AG08396 (cell line): ENCODE measurements around the gene ROBO1.
A peak's percentile ranks its signal among the peaks of the same experiment; 100 is the strongest.
"Not testable (repeated sequence)": the region's sequence is repeated elsewhere in the genome, so short reads cannot be mapped to it uniquely, and the experiment has no call there.

Source experiments
- DNase-seq: peaks from one replicate; pipeline ENCODE4 v3.0.0; 2012; ENCODE audit warnings: low spot score, mixed read lengths

Gene ROBO1

DNA sequence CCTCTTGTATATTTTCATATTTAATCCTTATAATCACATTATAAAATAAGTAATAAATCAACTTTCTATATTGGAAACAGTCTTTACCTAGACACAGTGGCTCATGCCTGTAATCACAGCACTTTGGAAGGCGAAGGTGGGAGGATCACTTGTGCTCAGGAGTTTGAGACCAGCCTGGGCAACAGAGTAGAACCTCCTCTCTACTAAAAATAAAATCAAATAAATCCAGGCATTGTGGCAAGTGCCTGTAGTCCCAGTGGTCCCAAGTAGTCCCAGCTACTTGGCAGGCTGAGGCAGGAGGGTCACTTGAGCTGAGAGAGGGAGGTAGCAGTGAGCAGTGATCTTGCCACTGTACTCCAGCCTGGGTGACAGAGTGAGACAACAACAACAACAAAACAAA, 975.1 kb downstream of the ROBO1 start:
- DNase-seq: no peak

- no peak for DNase-seq
Measured at GRCh38 chr3:78792212-78792611, 975.6 kb downstream of the ROBO1 start.

DNA sequence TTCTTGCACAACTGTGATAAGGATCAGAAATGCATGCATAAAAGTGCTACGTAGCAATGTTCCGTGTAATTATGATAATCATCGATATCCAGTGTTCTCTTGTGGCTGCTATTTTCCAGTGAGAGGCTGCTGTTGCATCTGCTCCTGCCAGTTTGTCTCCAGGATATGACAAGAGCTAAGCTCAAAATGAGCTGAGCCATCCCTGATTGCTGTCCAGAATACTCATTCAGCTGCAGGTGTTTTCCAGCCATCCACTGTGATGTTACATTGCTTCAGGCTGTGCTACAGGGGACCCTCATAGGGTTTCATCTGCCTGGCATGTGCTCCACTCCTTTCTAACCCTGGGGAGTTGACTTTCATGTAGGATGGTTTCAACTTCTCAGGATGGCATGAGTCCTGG, 976.0 kb downstream of the ROBO1 start:
- no peak for DNase-seq

DNA sequence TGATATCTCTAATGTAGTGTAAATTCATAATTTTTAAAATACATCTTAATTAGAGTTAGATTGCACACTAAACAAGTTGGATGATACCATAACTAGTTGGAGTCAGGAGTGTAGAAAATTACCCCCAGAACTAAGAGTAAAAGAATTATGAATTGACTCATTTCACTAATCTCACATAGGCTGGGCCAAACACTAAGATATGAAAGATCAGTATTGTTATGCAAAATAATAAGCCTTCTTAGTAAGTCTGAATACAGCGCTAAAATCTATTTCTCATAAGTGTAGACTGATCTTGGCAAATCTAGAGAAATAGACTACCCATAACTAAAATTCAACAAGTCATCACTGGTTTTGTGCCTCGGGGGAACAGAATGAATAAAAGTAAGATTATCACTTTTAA, 979.0 kb downstream of the ROBO1 start:
- DNase-seq: no peak

DNA sequence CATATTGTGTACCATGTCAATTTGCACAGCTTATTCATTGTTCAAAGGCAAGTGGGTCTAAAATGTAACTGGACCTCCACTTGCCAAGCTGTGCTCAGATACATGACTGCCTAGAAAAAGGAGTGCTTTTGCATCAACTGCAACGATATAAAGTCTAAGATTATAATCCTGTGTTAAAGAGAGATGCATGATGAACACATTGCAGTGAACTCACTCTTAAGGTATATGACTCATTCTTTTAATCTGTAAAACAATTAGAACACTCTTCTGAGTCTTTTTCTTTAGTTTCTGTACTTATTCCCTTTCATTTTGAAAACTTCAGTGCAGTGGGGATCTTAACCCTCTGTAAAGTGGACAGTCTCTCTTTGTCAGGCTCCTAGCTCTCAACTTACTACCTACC, 982.8 kb downstream of the ROBO1 start:
- DNase-seq: no peak

- no peak for DNase-seq
Measured at GRCh38 chr3:78781351-78781750, 986.4 kb downstream of the ROBO1 start.

DNA sequence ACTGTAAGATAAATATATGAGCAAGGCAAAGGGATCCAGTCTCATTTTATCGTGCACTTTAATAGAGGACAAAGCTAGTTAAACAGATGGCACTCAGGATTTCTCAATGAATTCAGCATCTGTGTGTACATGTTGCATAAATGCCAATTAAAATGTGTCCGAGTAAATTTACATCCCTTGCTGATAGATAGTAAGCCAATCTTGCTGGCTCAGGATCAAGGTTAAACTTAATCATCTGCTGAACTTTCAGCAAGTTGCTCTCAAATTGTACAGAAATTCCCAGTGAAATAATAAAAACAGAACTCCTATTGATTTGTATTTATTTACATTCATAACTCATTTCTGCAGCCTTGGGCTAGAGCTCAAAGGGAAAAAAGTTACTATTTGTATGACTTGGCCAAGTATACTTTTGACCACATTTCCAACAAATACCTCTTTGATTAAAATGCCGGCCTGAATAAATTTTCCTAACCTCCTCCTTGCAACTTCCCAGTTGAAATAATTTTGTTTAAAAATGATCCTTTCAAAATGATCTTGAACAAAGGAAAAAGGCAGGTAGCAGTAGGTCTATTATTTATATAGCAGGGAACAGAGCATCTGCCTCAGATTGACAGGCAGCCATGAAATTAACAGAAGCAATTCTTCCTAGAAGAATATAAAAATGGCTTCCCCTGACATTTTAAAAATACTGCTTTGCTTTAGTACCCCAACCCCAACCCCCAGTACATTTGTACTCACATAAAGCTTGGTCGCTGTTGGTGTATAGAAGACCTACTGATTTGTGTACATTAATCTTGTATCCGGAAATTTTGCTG, 1001.9 kb downstream of the ROBO1 start:
- no peak for DNase-seq

GRCh38 chr3:78764634-78765033, 1003.2 kb downstream of the ROBO1 start:
- DNase-seq: no peak

DNA sequence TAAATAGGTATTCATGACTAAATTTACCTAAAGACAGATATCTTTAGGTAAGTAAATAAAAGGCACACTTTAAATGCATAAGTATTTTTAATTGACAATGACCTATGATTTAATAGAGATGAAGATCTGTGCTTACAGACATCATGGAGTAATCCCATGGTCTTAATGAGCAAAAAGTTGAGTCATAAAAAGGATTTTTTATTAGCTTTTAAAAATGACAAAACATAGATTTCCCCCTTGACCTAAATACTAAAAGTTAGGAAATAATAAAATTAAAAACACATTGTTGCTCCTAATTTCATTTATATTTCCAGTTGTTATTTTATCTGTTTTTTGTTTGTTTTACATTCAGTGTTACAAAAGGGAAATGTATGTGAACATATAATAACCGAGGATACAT, 1005.7 kb downstream of the ROBO1 start:
- no peak for DNase-seq

- DNase-seq: no peak
Measured at GRCh38 chr3:78761126-78761525, 1006.7 kb downstream of the ROBO1 start.

GRCh38 chr3:78757731-78758130, 1010.1 kb downstream of the ROBO1 start:
- DNase-seq: no peak

DNA sequence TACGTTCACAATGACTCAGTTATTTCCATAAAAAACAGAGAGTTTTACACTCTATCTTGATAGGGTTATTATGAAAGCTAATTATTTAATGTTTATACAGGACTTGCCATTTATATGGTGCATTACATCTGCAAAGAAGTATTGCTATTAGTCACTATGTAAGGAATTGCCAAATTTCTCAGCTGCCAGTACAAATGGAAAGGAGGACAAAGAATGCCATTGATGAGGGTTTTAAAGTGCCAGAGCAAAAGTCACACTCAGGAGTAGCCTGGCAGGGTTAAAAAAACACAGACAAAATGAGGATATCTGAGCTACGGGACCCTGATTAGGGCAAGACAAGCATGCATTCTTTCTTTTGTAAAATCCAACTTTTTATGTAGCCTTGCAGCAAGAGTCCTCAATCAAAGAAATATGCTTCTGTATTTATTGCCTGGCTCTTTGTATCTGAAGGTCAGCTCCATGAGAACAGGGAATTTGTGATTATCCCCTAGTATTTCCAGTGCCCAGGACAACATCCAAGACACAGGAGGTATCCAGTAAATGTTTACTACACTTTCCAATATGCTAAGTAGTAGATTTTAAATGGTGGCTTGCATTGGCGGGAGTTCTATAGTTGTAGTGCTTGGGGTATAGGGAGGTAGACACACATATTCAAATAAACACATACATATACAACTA, 1013.6 kb downstream of the ROBO1 start:
- DNase-seq: peak; percentile 30

GRCh38 chr3:78751266-78751665, 1016.5 kb downstream of the ROBO1 start:
- no peak for DNase-seq

- DNase-seq: not testable (repeated sequence)
Measured at GRCh38 chr3:78750291-78750690, 1017.5 kb downstream of the ROBO1 start.

DNA sequence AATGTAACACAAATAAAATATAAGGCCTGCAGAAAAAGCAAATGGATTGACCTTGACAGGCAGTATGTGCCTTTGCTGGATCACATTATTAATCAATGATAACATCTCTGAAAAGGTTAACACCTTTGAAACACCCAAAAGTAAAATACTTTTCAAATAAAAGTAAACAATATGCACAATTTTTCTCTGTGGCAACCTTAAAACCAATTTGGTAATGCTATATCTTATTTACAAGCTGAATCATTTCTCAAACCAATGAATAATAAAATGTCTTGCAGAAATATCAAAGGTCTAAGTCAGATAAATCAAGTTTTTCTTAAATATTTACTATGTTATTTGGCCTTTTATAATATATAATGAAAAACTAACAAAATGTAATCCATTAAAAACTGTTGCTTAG, 1018.7 kb downstream of the ROBO1 start:
- no peak for DNase-seq

DNA sequence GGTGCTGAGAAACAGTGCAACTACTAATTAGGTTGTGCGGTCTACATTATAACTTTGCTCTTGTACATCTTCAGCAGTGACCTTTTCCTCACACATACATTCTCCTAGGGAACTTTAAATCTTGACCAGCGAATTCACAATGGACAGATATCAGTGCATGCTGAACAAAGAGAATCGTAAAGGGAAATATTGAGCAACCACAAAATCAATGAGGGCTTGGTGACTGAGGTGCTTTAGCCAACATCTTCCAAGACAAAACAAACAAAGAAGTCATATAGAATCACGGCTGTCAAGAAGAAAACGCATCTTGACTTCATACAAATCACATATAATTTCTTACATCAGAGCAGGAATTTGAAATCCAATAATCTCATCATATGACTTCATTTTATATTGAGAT, 1022.0 kb downstream of the ROBO1 start:
- no peak for DNase-seq

DNA sequence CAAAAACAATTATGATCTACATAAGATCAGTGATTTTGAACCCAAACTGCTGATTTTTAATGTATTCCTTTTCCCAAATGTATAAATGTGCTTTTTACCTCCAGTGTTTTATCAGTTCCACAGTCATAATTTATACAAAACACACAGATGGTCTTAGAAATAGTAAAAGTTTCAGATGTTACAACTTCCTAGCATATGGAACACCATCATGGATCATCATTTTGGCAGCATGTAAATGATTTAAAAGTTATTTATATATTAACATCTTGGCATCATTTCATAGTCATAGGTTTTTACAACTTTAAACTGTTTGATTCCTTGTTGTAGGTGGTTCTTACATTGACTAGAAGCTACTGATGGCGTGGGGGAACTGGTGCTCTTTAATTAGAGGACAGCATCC, 1025.3 kb downstream of the ROBO1 start:
- DNase-seq: no peak

DNA sequence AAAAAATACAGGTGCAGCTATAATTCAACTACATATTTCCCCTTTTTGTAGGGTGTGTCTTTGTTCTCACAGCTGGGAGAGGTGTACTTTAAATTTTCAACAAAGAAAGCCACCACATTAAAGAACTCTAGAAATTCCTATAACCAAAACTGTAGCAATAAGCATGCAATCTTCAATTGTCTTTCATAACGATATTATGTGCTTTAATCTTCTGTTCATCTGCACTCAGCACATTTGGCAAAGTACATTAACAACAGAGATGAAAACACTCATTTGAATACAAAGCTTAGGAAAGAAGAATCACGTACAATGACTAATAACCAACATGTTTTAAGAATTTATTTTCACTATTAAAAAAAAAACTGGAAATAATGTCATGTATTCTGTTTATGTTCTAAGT, 1025.8 kb downstream of the ROBO1 start:
- DNase-seq: no peak

GRCh38 chr3:78741066-78741645, 1026.6 kb downstream of the ROBO1 start:
- DNase-seq: no peak

DNA sequence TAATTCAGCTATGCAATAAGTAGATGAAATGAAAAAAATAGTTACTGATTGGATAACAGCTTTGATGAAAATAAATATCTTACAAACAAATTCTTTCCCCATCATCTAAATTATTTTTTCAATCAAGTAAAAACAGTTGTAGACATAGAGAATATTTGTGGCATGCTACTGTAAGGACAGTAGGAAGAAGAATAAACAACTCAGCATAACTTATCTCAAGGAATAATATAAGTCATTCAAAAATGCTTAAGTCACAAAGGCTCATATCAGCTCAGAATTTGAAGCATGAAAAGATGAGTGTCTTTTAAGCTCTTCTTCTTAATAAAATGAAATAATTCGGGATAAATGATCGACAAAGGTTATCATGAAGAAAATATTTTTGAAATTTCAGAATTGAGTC, 1029.0 kb downstream of the ROBO1 start:
- no peak for DNase-seq

DNA sequence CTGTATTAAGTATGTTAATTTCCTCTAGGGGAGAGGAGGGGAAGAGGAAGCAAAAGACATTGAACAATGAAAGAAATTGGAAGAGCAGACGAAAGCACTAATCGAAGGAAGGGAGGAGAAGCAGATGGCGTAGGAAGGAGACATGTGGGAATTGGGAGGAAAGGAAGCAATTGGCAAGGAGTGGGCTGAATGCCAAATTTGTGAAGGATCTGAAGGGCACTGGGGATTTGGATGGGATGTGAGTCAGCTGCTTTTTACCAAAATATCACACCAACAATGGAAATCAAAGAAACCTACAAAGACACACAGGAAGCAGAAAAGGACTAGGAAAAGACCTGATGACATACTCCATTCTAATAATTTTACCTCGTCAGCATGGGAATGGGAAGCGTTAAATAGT, 1029.8 kb downstream of the ROBO1 start:
- no peak for DNase-seq

GRCh38 chr3:78736863-78737262, 1030.9 kb downstream of the ROBO1 start:
- DNase-seq: no peak

DNA sequence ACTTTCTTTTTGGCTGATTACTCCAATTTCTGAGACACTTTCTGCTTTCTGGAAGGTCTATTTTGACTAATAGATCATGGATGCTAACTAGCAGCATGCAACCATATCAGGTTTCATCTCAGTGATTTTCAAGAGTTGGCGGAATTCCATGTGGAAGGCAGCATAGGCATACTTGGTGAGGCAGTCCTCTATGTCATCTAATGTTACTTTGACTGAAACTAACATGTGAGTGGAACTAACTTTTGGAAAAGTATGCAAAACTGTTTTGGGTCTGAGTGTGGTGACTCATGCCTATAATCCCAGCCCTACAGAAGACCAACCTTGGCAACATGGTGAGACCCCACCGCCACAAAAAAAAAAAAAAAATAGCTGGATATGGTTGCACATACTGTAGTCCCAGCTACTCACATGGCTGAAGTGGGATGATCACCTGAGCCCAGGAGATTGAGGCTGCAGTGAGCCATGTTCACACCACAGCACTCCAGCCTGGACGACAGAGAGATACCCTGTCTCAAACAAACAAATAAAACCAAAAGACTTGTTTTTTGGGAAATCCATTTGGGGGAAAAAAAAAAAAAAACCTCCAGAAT, 1033.7 kb downstream of the ROBO1 start:
- peak; percentile 16 for DNase-seq
